Ishikawa (cell line): Measurements from ENCODE around the gene METTL25.

Experiments used
- CREB1 ChIP-seq: IDR thresholded peaks from 2 replicates; pipeline ENCODE4 v1.6.1; 2012; ENCODE audit warnings: low read depth
- EP300 ChIP-seq: IDR thresholded peaks from 2 replicates; pipeline ENCODE4 v1.6.1; 2012; ENCODE audit warnings: borderline replicate concordance
- TAF1 ChIP-seq: IDR thresholded peaks from 2 replicates; pipeline ENCODE4 v1.6.1; 2012; ENCODE audit warnings: low read depth, mild to moderate bottlenecking

- TF ChIP-seq EP300 (no peak), TAF1 (no peak), CREB1 (no peak)
Observed at GRCh38 chr12:82517027-82517426, 158.7 kb downstream of the METTL25 start.
